Upper lobe of left lung (tissue), 4 donors: ENCODE data around the gene R3HDM2.

Source experiments
- POLR2A ChIP-seq, 4 donors: fragments of 450-650 bp; IDR thresholded peaks; one replicate each; pipeline ENCODE4 v1.5.1; 2016 to 2017; ENCODE audit warnings: antibody characterized with exemption in 4 of 4, mild to moderate bottlenecking in 2 of 4
- TF ChIP-seq, protein P1 (sequence below), 6 experiments: fragments of 450-650 bp in 4 of 6; fragments of 200-600 bp in 2 of 6; sonication (generic) in 2 of 6; IDR thresholded peaks; one replicate each; pipeline ENCODE4 v1.5.1; 2016 to 2019; ENCODE audit warnings: antibody characterized with exemption in 6 of 6

DNA sequence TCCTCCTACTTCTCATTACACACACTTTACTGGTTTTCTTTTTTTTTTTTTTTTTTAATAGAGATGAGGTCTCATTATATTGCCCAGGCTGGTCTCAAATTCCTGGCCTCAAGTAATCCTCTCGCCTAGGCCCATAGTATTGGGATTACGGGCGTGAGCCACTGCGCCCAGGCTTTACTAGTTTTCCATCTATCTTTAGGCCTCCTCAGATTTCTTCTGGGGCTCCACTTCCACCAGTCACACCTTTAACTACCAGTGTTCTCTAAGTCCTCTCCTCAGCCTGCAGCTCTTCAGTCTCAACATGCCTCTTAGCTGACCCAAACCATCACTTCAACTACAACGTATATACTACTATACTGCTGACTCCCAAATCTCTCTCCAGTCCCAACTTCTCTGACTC, 10.4 kb downstream of the R3HDM2 start:
- TF ChIP-seq POLR2A (IDR thresholded peaks at IDR 0.05) = no peak
- TF ChIP-seq, protein P1, sequence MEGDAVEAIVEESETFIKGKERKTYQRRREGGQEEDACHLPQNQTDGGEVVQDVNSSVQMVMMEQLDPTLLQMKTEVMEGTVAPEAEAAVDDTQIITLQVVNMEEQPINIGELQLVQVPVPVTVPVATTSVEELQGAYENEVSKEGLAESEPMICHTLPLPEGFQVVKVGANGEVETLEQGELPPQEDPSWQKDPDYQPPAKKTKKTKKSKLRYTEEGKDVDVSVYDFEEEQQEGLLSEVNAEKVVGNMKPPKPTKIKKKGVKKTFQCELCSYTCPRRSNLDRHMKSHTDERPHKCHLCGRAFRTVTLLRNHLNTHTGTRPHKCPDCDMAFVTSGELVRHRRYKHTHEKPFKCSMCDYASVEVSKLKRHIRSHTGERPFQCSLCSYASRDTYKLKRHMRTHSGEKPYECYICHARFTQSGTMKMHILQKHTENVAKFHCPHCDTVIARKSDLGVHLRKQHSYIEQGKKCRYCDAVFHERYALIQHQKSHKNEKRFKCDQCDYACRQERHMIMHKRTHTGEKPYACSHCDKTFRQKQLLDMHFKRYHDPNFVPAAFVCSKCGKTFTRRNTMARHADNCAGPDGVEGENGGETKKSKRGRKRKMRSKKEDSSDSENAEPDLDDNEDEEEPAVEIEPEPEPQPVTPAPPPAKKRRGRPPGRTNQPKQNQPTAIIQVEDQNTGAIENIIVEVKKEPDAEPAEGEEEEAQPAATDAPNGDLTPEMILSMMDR (IDR thresholded peaks at IDR 0.05) = no peak
